NCI-H1436 (cell line): ENCODE measurements around the gene RAB10.
"Not testable (repeated sequence)": the region's sequence is repeated elsewhere in the genome, so short reads cannot be mapped to it uniquely, and the experiment has no call there.

Source experiments
- DNase-seq: peaks from one replicate; lab custom pipeline; 2025; lab: John Stamatoyannopoulos, UW

The RAB10 gene

DNA sequence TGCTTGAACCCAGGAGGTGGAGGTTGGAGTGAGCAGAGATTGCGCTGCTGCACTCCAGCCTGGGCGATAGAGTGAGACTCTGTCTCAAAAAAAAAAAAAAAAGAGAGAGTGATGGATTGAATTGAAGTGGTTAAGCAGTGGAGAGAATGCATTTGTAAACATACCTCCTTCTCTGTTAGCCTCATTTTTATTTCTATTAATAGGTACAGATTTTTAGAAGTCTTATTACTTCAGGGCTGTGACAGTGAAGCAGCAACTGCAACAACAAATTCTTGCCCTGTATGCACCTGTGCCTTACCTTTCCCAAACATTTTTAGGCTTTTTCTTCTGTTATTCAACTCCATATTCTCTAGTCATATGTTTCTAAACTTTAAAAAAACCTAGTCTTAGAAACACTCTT, 55.5 kb downstream of the RAB10 start:
- no peak for DNase-seq

- DNase-seq: no peak
These were observed 61.9 kb downstream of the RAB10 start for GRCh38 chr2:26095758-26096157.

- DNase-seq: no peak
These were observed 66.0 kb downstream of the RAB10 start for GRCh38 chr2:26099933-26100332.

DNA sequence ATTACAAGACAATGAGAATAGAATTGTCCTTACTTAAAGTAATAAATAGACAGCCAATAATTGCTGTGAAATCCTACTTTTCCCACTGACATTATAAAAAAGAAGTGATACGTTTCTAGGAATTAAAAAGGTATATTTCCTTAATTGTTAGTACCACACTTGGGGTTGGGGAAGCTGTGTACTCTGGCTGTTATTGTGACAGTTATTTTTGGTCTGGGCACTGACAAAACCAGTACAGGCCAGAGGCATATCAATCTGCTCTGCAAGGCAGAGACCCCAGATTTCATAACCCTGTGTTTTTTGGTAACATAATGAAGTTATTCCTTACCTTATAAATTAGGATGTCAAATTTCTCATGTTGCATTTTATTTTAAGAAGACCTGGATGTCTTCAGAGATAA, 66.5 kb downstream of the RAB10 start:
- no peak for DNase-seq

- no peak for DNase-seq
These were observed 69.9 kb downstream of the RAB10 start for GRCh38 chr2:26103752-26104151.

DNA sequence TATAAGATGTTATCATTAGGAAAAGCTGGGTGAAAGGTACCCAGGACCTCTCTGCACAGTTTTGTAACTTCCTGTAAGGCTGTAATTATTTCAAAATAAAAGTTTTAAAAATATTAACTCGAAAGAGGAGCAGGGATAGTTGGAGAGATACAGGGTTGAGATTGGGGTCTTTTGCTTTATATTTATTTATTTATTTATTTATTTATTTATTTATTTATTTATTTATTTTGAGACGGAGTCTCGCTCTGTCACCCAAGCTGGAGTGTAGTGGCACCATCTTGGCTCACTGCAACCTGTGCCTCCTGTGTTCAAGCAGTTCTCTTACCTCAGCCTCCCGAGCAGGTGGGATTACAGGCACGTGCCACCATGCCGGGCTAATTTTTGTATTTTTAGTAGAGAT, 74.8 kb downstream of the RAB10 start:
- DNase-seq: not testable (repeated sequence)

- DNase-seq: no peak
These were observed 78.3 kb downstream of the RAB10 start for GRCh38 chr2:26112201-26112600.

GRCh38 chr2:26114151-26114550, 80.3 kb downstream of the RAB10 start:
- no peak for DNase-seq

DNA sequence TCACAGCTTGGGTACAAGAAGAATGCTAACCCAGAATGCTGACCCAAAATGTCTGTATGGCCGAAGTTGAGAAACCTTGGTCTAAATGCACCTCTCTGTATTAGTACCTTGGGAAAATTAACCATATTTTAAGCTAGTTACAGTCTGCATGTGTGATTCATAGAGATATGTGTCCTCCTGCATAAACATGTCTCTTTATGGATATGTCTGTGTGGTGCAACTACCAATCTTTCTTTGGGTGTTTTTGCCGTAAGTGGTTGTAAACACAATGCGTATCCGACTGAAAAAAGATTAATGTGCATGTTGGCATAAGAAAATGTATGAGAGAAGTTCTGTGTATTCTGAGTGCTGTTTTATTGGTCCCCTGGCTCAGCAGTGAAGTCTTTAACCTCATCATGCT, 84.8 kb downstream of the RAB10 start:
- no peak for DNase-seq

- DNase-seq: no peak
These were observed 85.6 kb downstream of the RAB10 start for GRCh38 chr2:26119521-26119920.

DNA sequence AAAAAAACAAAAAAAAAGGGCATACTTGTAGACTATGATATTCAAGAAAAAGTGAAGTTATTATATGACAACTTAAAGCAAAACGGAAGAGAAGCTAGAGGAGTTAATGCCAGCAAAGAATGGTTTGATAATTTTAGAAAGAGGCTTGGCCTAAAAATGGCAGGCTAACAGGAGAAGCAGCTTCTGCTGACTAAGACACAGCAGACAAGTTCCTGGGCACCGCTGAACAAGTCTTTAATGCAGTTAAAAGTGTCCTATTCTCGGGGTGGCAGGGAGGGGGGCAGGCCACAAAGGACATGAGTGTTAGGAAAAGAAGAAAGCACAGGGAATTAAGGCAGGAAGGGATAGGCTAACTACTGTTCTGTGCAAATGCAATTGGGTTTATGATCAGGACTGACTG, 88.7 kb downstream of the RAB10 start:
- no peak for DNase-seq

DNA sequence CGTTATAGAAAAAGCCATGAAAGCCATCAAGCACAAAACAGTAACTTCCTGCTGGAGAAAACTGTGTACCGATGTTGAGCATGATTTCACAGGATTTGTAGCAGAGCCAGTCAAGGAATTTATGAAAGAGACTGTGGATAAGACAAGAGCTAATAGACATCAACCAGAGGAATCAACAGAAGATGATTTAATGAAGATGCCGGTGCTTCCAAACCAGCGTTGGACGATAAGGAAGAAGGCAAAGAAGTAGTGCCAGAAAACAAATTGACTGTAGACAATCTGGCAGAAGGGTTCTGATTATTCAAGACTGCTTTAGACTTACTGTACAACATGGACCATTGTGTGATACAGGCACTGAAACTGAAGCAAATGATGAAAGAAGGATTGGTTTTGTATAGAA, 89.5 kb downstream of the RAB10 start:
- DNase-seq: no peak

DNA sequence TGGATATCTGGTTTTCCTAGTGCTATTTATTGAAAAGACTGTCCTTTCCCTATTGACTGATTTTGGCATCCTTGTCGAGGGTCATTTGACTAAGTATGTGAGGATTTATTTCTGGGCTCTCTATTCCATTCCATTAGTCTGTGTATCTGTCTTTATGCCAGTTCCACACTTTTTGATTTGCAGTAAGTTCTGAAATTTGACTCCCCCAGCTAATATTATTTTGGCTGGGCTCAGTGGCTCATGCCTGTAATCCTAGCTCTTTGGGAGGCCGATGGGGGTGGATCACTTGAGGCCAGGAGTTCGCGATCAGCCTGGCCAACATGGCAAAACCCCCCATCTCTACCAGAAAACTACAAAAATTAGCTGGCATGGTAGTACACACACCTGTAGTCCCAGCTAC, 92.2 kb downstream of the RAB10 start:
- DNase-seq: no peak

- DNase-seq: no peak
These were observed 94.3 kb downstream of the RAB10 start for GRCh38 chr2:26128176-26128575.

GRCh38 chr2:26130763-26131162, 96.9 kb downstream of the RAB10 start:
- no peak for DNase-seq

DNA sequence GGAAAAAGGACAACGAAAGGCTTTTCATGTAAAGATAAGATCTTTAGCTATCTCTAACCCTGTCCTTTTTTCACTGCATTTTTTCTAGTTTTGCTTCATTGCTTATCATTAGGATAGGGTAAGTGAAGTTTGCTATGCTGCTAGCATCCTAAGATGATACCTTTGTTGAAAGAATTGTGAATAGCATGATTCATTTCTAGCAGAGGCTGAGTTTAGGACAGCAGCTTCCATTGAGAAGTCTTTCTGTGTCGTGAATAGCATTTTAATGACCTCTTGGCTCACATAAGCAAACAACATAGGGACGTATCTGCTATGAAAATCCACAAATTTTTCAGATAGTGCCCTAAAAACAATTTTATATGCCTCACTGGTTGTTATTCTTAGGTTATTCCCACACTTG, 102.6 kb downstream of the RAB10 start:
- no peak for DNase-seq

GRCh38 chr2:26139269-26140183, 105.6 kb downstream of the RAB10 start:
- no peak for DNase-seq

- DNase-seq: no peak
These were observed 107.4 kb downstream of the RAB10 start for GRCh38 chr2:26141145-26141769.

- no peak for DNase-seq
These were observed 110.1 kb downstream of the RAB10 start for GRCh38 chr2:26144031-26144430.

- DNase-seq: peak; percentile 67
These were observed 111.2 kb downstream of the RAB10 start for GRCh38 chr2:26144953-26145680.

- DNase-seq: no peak
These were observed 114.6 kb downstream of the RAB10 start for GRCh38 chr2:26148501-26148900.

GRCh38 chr2:26150243-26150642, 116.4 kb downstream of the RAB10 start:
- DNase-seq: no peak

- no peak for DNase-seq
These were observed 123.7 kb downstream of the RAB10 start for GRCh38 chr2:26157580-26157979.
